ENCODE data around the gene CFAP119.

GRCh38 chr16:30761928-30762902, at the start of gene CFAP119, which contains the start of gene RNF40:
- peak in 1 of 2 experiments; percentile 18; a peak in 1 of 4 replicates for TF ChIP-seq REST (IDR thresholded peaks at IDR 0.05; ENCODE audit: insufficient read depth in 1 of 2, low read depth in 2 of 2, low read length in 2 of 2)
- peak; percentile 86 for TF ChIP-seq POLR2AphosphoS5 (IDR thresholded peaks at IDR 0.05; ENCODE audit: low read depth, low read length)
- peak; percentile 95 for TF ChIP-seq TAF1 (IDR thresholded peaks at IDR 0.05; ENCODE audit: borderline replicate concordance, insufficient read depth, low read length)
- peak; percentile 97 for TF ChIP-seq SIN3A (IDR thresholded peaks at IDR 0.05; ENCODE audit: borderline replicate concordance, insufficient read depth, low read length)
